Breast epithelium (tissue), 3 donors: ENCODE data around the gene RUFY2. TPM values are rescaled to one million over a fixed set of nuclear protein-coding genes. Genes with fewer than 3 reads are reported as not detected.

Experiments used
- total RNA-seq, 3 donors: library from RNA; depleted of rRNA; stranded (reverse); fragments of >200 nt; gene quantifications; one replicate each; pipeline ENCODE4 v1.1.0, GENCODE V29; 2016

The RUFY2 gene
- total RNA-seq, 3 donors from 2014 or later, result 20.5 to 47.0 (median 31.1) TPM

Other genes with a start within 250 kb of the RUFY2 start
- gene ATOH7, start 175.2 kb downstream of the RUFY2 start, total RNA-seq, result under 1 TPM in 1 of 3 donors, not detected in 2; 0.64 TPM
- 10 to 100 TPM; 57.9 to 65.9 (median 65.3) TPM for gene HNRNPH3, start 75.2 kb downstream of the RUFY2 start, total RNA-seq
- gene PBLD, start 74.3 kb downstream of the RUFY2 start, total RNA-seq, result 10 to 100 TPM in 1 of 3 donors, 1 to 10 TPM in 2; 5.9 to 16.2 (median 7.2) TPM
- 1 to 10 TPM; 2.8 to 6.6 (median 3.4) TPM for gene DNA2, start 64.7 kb upstream of the RUFY2 start, total RNA-seq
- 10 to 100 TPM; 18.7 to 27.0 (median 20.6) TPM for gene SLC25A16, start 120.2 kb upstream of the RUFY2 start, total RNA-seq
- 10 to 100 TPM in 1 of 3 donors, 1 to 10 TPM in 2; 6.9 to 12.8 (median 6.9) TPM for gene TET1, start 153.1 kb upstream of the RUFY2 start, total RNA-seq